ENCODE results near the gene PDGFA. TPM values are rescaled to one million over a fixed set of nuclear protein-coding genes. Genes with fewer than 3 reads are reported as not detected.

The PDGFA gene
- total RNA-seq, 1 experiment from 2014 or later, result 35.8 TPM

DNA sequence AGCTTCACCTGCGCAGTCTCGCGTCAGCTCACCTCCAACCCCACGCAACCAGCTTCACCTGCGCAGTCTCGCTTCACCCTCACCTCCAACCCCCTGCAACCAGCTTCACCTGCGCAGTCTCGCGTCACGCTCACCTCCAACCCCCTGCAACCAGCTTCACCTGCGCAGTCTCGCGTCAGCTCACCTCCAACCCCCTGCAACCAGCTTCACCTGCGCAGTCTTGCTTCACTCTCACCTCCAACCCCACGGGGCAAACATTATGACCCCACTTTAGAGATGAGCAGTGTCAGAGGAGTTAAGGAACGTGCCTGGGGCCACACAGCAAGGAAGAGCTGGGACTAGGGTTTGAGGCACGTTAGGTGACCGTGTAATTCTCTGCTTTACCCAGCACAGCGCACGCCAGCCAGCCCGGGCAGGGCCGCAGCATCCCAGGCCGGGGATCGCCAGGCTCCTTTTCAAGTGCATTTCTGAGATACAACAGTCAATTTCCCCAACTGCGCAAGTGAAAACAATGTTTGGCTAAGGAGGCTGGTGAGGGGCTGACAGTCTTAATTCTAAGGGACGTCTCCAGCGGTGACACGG lies 22.6 kb upstream of the PDGFA start:
- H3K79me1 ChIP-seq (ENCODE audit: insufficient read depth, low read depth, low read length, poor library complexity, severe bottlenecking), result no peaks in the 10 kb centered on the region
- H2BK5ac ChIP-seq (ENCODE audit: insufficient read length, low read length), result no peak overlapping the region
- H3T11ph ChIP-seq (ENCODE audit: low read length), result no peak overlapping the region
- H3K27me3 ChIP-seq (ENCODE audit: insufficient read depth, low read length), result no peaks in the 10 kb centered on the region
- no peak overlapping the region for H3K56ac ChIP-seq (ENCODE audit: insufficient read length, low read depth, low read length)
- no peak overlapping the region for H3K27ac ChIP-seq (ENCODE audit: insufficient read length, low read depth, low read length)
- no peak overlapping the region for H4K91ac ChIP-seq (ENCODE audit: insufficient read length, low read depth, low read length)
- no peak overlapping the region for H2BK15ac ChIP-seq (ENCODE audit: low read depth, low read length)
- H3K4me1 Mint-ChIP-seq, result peaks cover 10 to 16% of the 10 kb centered on the region in 2 experiments
- TF ChIP-seq, protein P1, sequence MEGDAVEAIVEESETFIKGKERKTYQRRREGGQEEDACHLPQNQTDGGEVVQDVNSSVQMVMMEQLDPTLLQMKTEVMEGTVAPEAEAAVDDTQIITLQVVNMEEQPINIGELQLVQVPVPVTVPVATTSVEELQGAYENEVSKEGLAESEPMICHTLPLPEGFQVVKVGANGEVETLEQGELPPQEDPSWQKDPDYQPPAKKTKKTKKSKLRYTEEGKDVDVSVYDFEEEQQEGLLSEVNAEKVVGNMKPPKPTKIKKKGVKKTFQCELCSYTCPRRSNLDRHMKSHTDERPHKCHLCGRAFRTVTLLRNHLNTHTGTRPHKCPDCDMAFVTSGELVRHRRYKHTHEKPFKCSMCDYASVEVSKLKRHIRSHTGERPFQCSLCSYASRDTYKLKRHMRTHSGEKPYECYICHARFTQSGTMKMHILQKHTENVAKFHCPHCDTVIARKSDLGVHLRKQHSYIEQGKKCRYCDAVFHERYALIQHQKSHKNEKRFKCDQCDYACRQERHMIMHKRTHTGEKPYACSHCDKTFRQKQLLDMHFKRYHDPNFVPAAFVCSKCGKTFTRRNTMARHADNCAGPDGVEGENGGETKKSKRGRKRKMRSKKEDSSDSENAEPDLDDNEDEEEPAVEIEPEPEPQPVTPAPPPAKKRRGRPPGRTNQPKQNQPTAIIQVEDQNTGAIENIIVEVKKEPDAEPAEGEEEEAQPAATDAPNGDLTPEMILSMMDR (conservative IDR thresholded peaks at IDR 0.05), result no peak
- no peak overlapping the region for H3K23ac ChIP-seq (ENCODE audit: insufficient read length, low read depth, low read length)
- no peak overlapping the region for H4K8ac ChIP-seq (replicated peaks; ENCODE audit: insufficient read length, low read depth, low read length)
- no peak overlapping the region for H2BK120ac ChIP-seq (ENCODE audit: low read depth, low read length, poor library complexity, severe bottlenecking)
- H2AFZ ChIP-seq (ENCODE audit: low read length), result no peak overlapping the region
- no peak overlapping the region for H2BK20ac ChIP-seq (ENCODE audit: low read depth, low read length, poor library complexity, severe bottlenecking)
- no peaks in the 10 kb centered on the region for H3K79me2 ChIP-seq (ENCODE audit: insufficient read depth, low read length)
- H4K5ac ChIP-seq (ENCODE audit: insufficient read length, low read depth, low read length), result no peak overlapping the region
- H3K4me3 Mint-ChIP-seq, result no peak overlapping the region
- H2AK5ac ChIP-seq (ENCODE audit: insufficient read length, low read length), result no peak overlapping the region
- H3K9me3 Mint-ChIP-seq, result no peaks in the 10 kb centered on the region
- H3K4ac ChIP-seq (ENCODE audit: low read depth, low read length), result no peak overlapping the region
- no peaks in the 10 kb centered on the region for H4K20me1 ChIP-seq (ENCODE audit: control insufficient read depth, insufficient read depth, insufficient read length)
- H2BK12ac ChIP-seq (ENCODE audit: insufficient read length, low read depth, low read length), result no peak overlapping the region
- no peak overlapping the region for H3K9ac ChIP-seq (ENCODE audit: extremely low read depth, insufficient read length, low read length)
- H3K9me3 ChIP-seq (ENCODE audit: control insufficient read depth, low read depth, low read length), result no peaks in the 10 kb centered on the region
- H3K27me3 Mint-ChIP-seq (ENCODE audit: low read depth), result peaks cover 5% of the 10 kb centered on the region
- WGBS (ENCODE audit: extremely low coverage, insufficient read length, low lambda C conversion rate), result no CpG with 5 or more reads among the region's 28 CpGs
- H3K23me2 ChIP-seq (ENCODE audit: insufficient read length, low read depth, low read length, poor library complexity, severe bottlenecking), result no peaks in the 10 kb centered on the region
- DNase-seq, result no peak
- 0 out of 2 replicates have a peak overlapping the region, but pooled peaks have one; percentile 23 for H3K14ac ChIP-seq (ENCODE audit: insufficient read depth, low read length)
- H3K36me3 Mint-ChIP-seq (ENCODE audit: insufficient read depth in 1 of 3, low read depth in 3 of 3), result peaks cover 0 to 4% (median 0%) of the 10 kb centered on the region in 3 experiments; a peak in 2 of 7 replicates
- peak overlapping the region; percentile 2 for H3K18ac ChIP-seq (ENCODE audit: insufficient read length, low read depth, low read length)
- no peaks in the 10 kb centered on the region for H3K4me1 ChIP-seq (ENCODE audit: insufficient read depth, low read length)
- peak overlapping the region in 2 of 3 experiments; percentile 79 to 97; a peak in 3 of 7 replicates for H3K27ac Mint-ChIP-seq
- H3K4me2 ChIP-seq (ENCODE audit: insufficient read depth, insufficient read length, low read length), result no peak overlapping the region

Data from H9 (cell line).